Endodermal cell (in vitro differentiated cells): ENCODE results near the gene SLC12A6. TPM values are rescaled to one million over a fixed set of nuclear protein-coding genes. Genes with fewer than 3 reads are reported as not detected.

Experiments
- DNase-seq: peaks from one replicate; pipeline ENCODE4 v3.0.0-alpha.2; 2017
- H3K27ac ChIP-seq: 2 replicates; pipeline ENCODE4 v1.5.1; 2013; ENCODE audit warnings: mild to moderate bottlenecking, low read depth, low read length, moderate library complexity
- H3K27me3 ChIP-seq: 2 replicates; pipeline ENCODE4 v1.6.1; 2013; ENCODE audit warnings: mild to moderate bottlenecking, low read length, moderate library complexity; ENCODE audit not compliant: insufficient read depth, control insufficient read depth, poor library complexity, severe bottlenecking
- H3K36me3 ChIP-seq: 2 replicates; pipeline ENCODE4 v1.7.0; 2013; ENCODE audit warnings: mild to moderate bottlenecking, low read length, moderate library complexity; ENCODE audit not compliant: control insufficient read depth, insufficient read depth
- H3K4me1 ChIP-seq: one replicate; pipeline ENCODE4 v1.7.0; 2013; ENCODE audit warnings: low read length; ENCODE audit not compliant: control insufficient read depth, insufficient read depth
- H3K4me3 ChIP-seq: 2 replicates; pipeline ENCODE4 v1.5.1; 2013; ENCODE audit warnings: mild to moderate bottlenecking, low read length, moderate library complexity
- H3K9ac ChIP-seq: 2 replicates; pipeline ENCODE4 v1.6.1; 2013; ENCODE audit warnings: mild to moderate bottlenecking, low read length, moderate library complexity; ENCODE audit not compliant: poor library complexity, severe bottlenecking; ENCODE audit errors: extremely low read depth
- H3K9me3 ChIP-seq: 2 replicates; pipeline ENCODE4 v1.6.1; 2013; ENCODE audit warnings: mild to moderate bottlenecking, low read length, moderate library complexity; ENCODE audit not compliant: control insufficient read depth
- H3K27ac Mint-ChIP-seq: 2 replicates; pipeline ENCODE4 v1.8.0; 2020; ENCODE audit warnings: mixed read lengths
- H3K27me3 Mint-ChIP-seq: 2 replicates; pipeline ENCODE4 v1.8.0; 2021; ENCODE audit warnings: mild to moderate bottlenecking, mixed read lengths; ENCODE audit not compliant: insufficient read depth
- H3K36me3 Mint-ChIP-seq: 2 replicates; pipeline ENCODE4 v1.8.0; 2020; ENCODE audit warnings: low read depth, mixed read lengths
- H3K4me1 Mint-ChIP-seq: 2 replicates; pipeline ENCODE4 v1.8.0; 2020; ENCODE audit warnings: mixed read lengths
- H3K4me3 Mint-ChIP-seq: 2 replicates; pipeline ENCODE4 v1.8.0; 2020; ENCODE audit warnings: mild to moderate bottlenecking, moderate library complexity, mixed read lengths
- H3K9me3 Mint-ChIP-seq: 2 replicates; pipeline ENCODE4 v1.8.0; 2020; ENCODE audit warnings: mild to moderate bottlenecking, mixed read lengths
- WGBS, 2 experiments: methylation state at CpG; one replicate each; pipeline versions ENCODE4 v1.1.5 to v1.1.7; 2013; ENCODE audit warnings: missing lambda C conversion rate in 2 of 2, mixed read lengths in 1 of 2; ENCODE audit not compliant: insufficient coverage in 1 of 2, insufficient read length in 1 of 2; 5-methylcytosine and 5-hydroxymethylcytosine counted together
- total RNA-seq, 2 donors: library from RNA; stranded (reverse); fragmentation: NEBNext Ultra II Directional in 1 of 2; extraction: Animal tissue kit (Norgen Biotek cat#: 25700) in 1 of 2; gene quantifications; 2 replicates in 1 of 2; 3 replicates in 1 of 2; pipeline ENCODE4 v1.2.1, GENCODE V29; 2021
- TF ChIP-seq, protein P1 (sequence below): fragments of 200-600 bp; sonication (generic); conservative IDR thresholded peaks from 2 replicates; pipeline ENCODE4 v1.5.0; 2021; ENCODE audit warnings: antibody characterized with exemption, mild to moderate bottlenecking

SLC12A6 gene
- total RNA-seq, 2 donors from 2014 or later, result 18.2 to 23.3 TPM

DNA sequence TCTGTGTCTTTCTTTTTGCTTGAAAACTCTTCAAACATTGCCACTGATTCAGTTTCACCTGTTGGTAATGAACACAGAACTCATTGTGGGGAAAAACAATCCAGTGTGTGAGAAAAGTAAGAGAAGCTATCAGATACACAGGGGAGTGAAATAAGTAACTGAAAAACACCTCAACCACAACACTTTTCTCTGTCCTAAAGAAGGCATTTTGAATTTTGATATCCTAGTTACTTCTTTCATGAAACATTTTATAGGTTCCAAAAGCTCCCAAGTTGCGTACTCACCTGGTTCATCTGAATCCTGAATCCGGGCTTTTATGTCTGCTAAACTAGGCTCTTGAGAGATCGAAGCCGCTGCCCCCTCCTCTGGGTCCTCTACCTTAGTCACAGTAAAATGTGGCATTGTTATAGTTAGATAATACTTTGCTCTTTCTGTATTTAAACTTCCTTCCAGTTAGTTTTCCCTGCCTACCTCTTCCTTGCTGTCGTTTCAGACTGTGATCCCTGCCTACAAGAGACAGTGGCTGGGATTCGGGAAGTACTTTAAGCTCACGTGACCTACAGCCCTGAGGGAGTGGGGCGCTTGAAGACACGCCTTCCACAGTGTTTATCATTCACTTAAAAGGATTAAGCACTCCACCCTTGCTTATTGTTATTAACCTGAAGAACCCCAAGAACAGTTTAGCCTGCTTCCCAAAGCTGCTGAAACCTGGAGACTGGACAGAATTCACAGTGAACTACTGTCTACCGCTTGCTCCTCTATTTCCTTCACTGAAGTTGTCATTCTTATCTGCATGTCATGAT, 19.1 kb downstream of the SLC12A6 start:
- Histone ChIP-seq H3K27me3 (no peaks in the 10 kb centered on the region), H3K27ac (no peak overlapping the region), H3K36me3 (no peaks in the 10 kb centered on the region), H3K4me3 (peak overlapping the region; percentile 80), H3K9ac (peak overlapping the region; percentile 31), H3K9me3 (peaks cover 1% of the 10 kb centered on the region), H3K4me1 (no peaks in the 10 kb centered on the region)
- TF ChIP-seq, protein P1, sequence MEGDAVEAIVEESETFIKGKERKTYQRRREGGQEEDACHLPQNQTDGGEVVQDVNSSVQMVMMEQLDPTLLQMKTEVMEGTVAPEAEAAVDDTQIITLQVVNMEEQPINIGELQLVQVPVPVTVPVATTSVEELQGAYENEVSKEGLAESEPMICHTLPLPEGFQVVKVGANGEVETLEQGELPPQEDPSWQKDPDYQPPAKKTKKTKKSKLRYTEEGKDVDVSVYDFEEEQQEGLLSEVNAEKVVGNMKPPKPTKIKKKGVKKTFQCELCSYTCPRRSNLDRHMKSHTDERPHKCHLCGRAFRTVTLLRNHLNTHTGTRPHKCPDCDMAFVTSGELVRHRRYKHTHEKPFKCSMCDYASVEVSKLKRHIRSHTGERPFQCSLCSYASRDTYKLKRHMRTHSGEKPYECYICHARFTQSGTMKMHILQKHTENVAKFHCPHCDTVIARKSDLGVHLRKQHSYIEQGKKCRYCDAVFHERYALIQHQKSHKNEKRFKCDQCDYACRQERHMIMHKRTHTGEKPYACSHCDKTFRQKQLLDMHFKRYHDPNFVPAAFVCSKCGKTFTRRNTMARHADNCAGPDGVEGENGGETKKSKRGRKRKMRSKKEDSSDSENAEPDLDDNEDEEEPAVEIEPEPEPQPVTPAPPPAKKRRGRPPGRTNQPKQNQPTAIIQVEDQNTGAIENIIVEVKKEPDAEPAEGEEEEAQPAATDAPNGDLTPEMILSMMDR, result no peak
- peak; percentile 78 for DNase-seq
- Mint-ChIP-seq H3K4me3 (peak overlapping the region; percentile 59), H3K4me1 (peaks cover 24% of the 10 kb centered on the region), H3K9me3 (peaks cover 1% of the 10 kb centered on the region), H3K27ac (peak overlapping the region; percentile 73), H3K36me3 (peaks cover 3% of the 10 kb centered on the region), H3K27me3 (no peaks in the 10 kb centered on the region)
- WGBS, 2 experiments, result 22 to 49% methylated on average over 5 to 10 of the region's 10 CpGs

DNA sequence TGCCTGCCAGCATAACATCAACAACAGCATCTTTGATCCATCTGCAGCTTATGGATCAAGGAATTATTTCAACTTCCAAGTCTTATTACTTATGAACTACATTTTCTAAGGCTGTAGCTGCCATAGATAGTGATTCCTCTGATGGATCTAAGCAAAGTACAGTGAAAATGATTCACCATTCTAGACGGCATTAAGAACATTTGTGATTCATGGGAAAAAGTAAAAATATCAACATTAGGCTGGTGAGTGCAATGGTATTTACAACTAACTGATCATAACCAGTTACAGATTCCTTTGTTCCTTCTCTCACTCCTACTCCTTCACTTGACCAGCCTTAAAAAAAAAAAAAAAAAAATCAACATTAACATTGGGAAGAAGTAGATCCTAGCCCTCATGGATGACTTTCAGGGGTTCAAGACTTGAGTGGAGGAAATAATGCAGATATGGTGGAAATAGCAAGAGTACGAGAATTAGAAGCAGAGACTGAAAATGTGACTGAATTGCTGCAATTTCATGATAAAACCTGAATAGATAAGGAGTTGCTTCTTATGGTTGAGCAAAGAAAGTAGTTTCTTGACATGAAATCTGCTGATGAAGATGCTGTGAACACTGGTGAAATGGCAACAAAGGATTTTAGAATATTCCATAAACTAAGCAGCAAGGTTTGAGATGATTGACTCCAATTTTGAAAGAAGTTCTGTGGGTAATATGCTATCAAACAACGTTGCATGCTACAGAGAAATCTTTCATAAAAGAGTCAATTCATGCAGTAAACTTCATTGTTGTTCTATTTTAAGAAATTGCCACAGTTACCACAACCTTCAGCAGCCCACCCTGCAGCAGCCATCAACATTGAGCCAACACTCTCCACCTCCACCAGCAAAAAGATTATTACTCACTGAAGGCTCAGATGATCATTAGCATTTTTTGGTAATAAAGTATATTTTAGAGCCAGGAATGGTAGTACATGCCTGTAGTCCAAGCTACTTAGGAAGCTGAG, 22.8 kb downstream of the SLC12A6 start:
- Histone ChIP-seq H3K4me3 (no peak overlapping the region), H3K4me1 (no peaks in the 10 kb centered on the region), H3K36me3 (no peaks in the 10 kb centered on the region), H3K9me3 (no peaks in the 10 kb centered on the region), H3K9ac (no peak overlapping the region), H3K27ac (no peak overlapping the region), H3K27me3 (no peaks in the 10 kb centered on the region)
- TF ChIP-seq, protein P1, result no peak
- no peak for DNase-seq
- Mint-ChIP-seq H3K36me3 (peaks cover 3% of the 10 kb centered on the region), H3K27me3 (no peaks in the 10 kb centered on the region), H3K4me3 (no peak overlapping the region), H3K4me1 (peaks cover 20% of the 10 kb centered on the region), H3K27ac (no peak overlapping the region), H3K9me3 (no peaks in the 10 kb centered on the region)
- WGBS, 2 experiments, result 96 to 100% methylated on average over 1 to 3 of the region's 3 CpGs

- H3K27ac Mint-ChIP-seq, result no peak overlapping the region
- WGBS, 2 experiments, result 60% methylated on average over 1 of the region's 1 CpG; no CpG with 5 or more reads in 1 of the 2 experiments
- no peak overlapping the region for H3K27ac ChIP-seq
- H3K9me3 ChIP-seq, result no peaks in the 10 kb centered on the region
- H3K9me3 Mint-ChIP-seq, result no peaks in the 10 kb centered on the region
- no peak overlapping the region for H3K9ac ChIP-seq
- no peaks in the 10 kb centered on the region for H3K27me3 Mint-ChIP-seq
- DNase-seq, result no peak
- H3K4me1 ChIP-seq, result no peaks in the 10 kb centered on the region
- no peak overlapping the region for H3K4me3 Mint-ChIP-seq
- H3K36me3 Mint-ChIP-seq, result peaks cover 3% of the 10 kb centered on the region
- TF ChIP-seq, protein P1, result no peak
- H3K4me3 ChIP-seq, result no peak overlapping the region
- no peaks in the 10 kb centered on the region for H3K36me3 ChIP-seq
- peaks cover under 1% of the 10 kb centered on the region for H3K4me1 Mint-ChIP-seq
- no peaks in the 10 kb centered on the region for H3K27me3 ChIP-seq
Observed at GRCh38 chr15:34311563-34311962, 26.0 kb downstream of the SLC12A6 start.
